ENCODE measurements around the gene ZWILCH.
"Not testable (repeated sequence)": the region's sequence is repeated elsewhere in the genome, so short reads cannot be mapped to it uniquely, and the experiment has no call there.

- TF ChIP-seq CTCF (conservative IDR thresholded peaks at IDR 0.05; ENCODE audit: low read depth in 2 of 2); EZH2 (IDR thresholded peaks at IDR 0.05; ENCODE audit: low read depth, unreplicated experiment); POLR2AphosphoS5 (IDR thresholded peaks at IDR 0.05; ENCODE audit: low read depth); REST (IDR thresholded peaks at IDR 0.05; ENCODE audit: unreplicated experiment); EZH2phosphoT487 (IDR thresholded peaks at IDR 0.05; ENCODE audit: unreplicated experiment); JUNB (IDR thresholded peaks at IDR 0.05; ENCODE audit: unreplicated experiment); ZNF114 (CRISPR knock-in tag; IDR thresholded peaks at IDR 0.05); ETS1 (IDR thresholded peaks at IDR 0.05); STAT1 (IDR thresholded peaks at IDR 0.05; ENCODE audit: unreplicated experiment); ZNF331 (CRISPR knock-in tag; IDR thresholded peaks at IDR 0.05; ENCODE audit: low read depth): not testable (repeated sequence)
Measured at GRCh38 chr15:66470825-66471224, 34.3 kb upstream of the ZWILCH start.

All from GM23338 (cell line).